Nephron progenitor cell (in vitro differentiated cells): ENCODE data around the gene GSC2.

ENCODE experiments used
- DNase-seq: peaks from one replicate; pipeline ENCODE4 v3.0.0; 2021
- H3K27ac Mint-ChIP-seq: 2 replicates; pipeline ENCODE4 v1.8.0; 2021; ENCODE audit warnings: mild to moderate bottlenecking, moderate library complexity, mixed read lengths
- H3K27me3 Mint-ChIP-seq: 2 replicates; pipeline ENCODE4 v1.8.0; 2021; ENCODE audit warnings: mild to moderate bottlenecking, low read depth, mixed read lengths; ENCODE audit not compliant: poor library complexity
- H3K36me3 Mint-ChIP-seq: 2 replicates; pipeline ENCODE4 v1.8.0; 2021; ENCODE audit warnings: low read depth, mixed read lengths
- H3K4me1 Mint-ChIP-seq: 2 replicates; pipeline ENCODE4 v1.8.0; 2021; ENCODE audit warnings: mixed read lengths
- H3K4me3 Mint-ChIP-seq: 2 replicates; pipeline ENCODE4 v1.8.0; 2021; ENCODE audit warnings: mild to moderate bottlenecking, moderate library complexity, mixed read lengths
- H3K9me3 Mint-ChIP-seq: 2 replicates; pipeline ENCODE4 v1.8.0; 2021; ENCODE audit warnings: mild to moderate bottlenecking, moderate library complexity, mixed read lengths
- CTCF ChIP-seq: fragments of 200-600 bp; sonication (generic); IDR thresholded peaks from 2 replicates; pipeline ENCODE4 v1.5.0; 2021; ENCODE audit warnings: antibody characterized with exemption

Gene GSC2

DNA sequence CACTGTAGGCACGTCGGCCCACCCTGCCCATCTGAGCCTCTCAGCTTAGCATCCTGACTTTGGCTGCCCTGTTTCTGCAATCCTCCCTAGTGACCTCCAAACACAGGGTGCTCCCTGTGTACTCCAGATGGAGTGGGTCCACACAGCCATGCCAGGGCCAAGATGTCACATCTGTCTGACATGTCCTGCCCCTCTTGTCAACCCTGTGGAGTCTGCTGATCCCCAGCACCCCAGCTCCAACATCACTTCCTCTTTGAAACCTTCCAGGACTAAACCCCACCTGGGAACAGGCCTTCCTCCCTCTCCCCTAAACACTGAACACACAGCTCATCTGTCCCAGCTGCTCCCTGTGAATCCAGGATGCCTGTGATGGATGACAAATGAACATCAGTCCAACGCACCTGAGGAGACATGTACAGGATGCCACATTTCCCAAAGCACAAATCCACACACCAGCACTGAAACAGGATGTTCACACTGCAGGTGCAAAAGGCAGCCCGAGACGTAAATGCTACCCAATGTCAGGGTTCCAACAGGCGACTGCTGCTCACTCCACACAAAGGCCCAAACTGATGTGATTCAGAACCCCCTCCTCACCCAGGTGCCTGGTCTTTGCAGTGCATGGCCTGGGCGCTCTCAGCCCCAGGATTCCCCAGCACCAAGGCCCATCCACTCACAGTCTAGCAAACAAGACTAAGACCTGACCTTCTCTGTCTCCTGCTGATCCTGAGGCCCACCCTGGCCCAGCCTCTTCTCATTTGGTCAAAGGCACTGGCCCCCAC, 21.0 kb downstream of the GSC2 start:
- Mint-ChIP-seq H3K36me3 (peaks cover 4% of the 10 kb centered on the region), H3K4me1 (no peaks in the 10 kb centered on the region), H3K27me3 (peaks cover 30% of the 10 kb centered on the region), H3K27ac (no peak overlapping the region), H3K4me3 (no peak overlapping the region), H3K9me3 (no peaks in the 10 kb centered on the region)
- DNase-seq = no peak
- TF ChIP-seq CTCF = no peak

DNA sequence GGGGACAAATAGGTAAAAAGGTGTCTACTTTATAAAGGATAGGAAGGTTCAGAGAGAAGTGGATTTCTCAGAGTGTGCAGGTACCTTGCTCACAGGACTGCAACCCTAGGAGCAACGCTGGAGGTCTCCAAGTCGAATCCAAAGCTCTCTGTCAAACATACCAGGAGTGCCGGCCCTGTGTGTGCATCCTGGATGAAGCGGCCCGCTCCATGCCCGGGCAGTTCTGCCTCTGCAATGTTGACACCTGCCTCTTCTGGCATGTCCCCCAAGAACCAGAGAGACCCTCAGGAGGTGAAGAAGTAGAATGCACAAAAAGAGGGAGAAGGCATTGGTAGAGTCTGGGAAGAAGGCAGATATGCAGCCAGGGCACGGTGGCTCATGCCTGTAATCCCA, 22.1 kb downstream of the GSC2 start:
- H3K9me3 Mint-ChIP-seq = no peaks in the 10 kb centered on the region
- H3K27ac Mint-ChIP-seq = no peak overlapping the region
- DNase-seq = no peak
- no peak for TF ChIP-seq CTCF
- peaks cover 34% of the 10 kb centered on the region for H3K27me3 Mint-ChIP-seq
- H3K4me3 Mint-ChIP-seq = no peak overlapping the region
- peaks cover 4% of the 10 kb centered on the region for H3K4me1 Mint-ChIP-seq
- H3K36me3 Mint-ChIP-seq = peaks cover 4% of the 10 kb centered on the region

DNA sequence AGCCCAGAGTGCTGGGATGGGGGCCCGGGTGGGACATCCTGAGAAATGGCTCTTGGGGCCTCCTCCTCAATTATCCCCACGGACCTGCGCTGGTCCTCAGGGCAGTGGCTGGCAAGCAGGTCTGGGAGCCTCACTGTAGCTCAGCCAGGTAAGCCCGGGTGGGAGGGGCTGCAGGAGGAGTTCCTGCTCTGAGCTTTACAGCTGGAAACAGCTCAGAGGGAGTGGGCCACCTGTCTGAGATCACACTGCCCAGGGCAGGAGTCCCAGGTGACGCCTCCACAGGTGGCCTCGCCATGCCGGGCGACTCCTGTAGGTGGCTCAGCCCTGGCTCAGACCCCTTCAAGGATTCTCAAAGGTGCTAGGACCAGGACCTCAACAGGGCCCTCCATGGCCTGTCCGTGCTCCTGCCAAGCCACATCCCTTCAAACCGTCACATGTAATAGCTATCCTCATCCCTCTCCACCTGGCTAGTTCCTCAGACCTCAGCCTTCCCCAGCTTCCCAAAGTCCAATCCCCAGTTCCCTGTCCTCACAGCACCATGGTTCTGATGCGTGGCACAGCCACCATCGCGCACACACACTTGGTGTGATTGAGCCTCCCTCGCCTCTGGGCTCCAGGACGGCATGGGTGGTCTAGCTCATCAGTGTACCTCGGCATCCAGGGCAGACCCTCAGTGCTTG, 22.6 kb downstream of the GSC2 start:
- Mint-ChIP-seq H3K27me3 (peaks cover 34% of the 10 kb centered on the region), H3K4me1 (peaks cover 9% of the 10 kb centered on the region), H3K27ac (no peak overlapping the region), H3K9me3 (no peaks in the 10 kb centered on the region), H3K4me3 (no peak overlapping the region), H3K36me3 (peaks cover 4% of the 10 kb centered on the region)
- no peak for TF ChIP-seq CTCF
- DNase-seq = no peak

GRCh38 chr22:19126309-19127273, 23.5 kb downstream of the GSC2 start:
- Mint-ChIP-seq H3K4me3 (no peak overlapping the region), H3K36me3 (peaks cover 2% of the 10 kb centered on the region), H3K4me1 (peaks cover 9% of the 10 kb centered on the region), H3K9me3 (no peaks in the 10 kb centered on the region), H3K27ac (no peak overlapping the region), H3K27me3 (peaks cover 34% of the 10 kb centered on the region)
- no peak for TF ChIP-seq CTCF
- no peak for DNase-seq

DNA sequence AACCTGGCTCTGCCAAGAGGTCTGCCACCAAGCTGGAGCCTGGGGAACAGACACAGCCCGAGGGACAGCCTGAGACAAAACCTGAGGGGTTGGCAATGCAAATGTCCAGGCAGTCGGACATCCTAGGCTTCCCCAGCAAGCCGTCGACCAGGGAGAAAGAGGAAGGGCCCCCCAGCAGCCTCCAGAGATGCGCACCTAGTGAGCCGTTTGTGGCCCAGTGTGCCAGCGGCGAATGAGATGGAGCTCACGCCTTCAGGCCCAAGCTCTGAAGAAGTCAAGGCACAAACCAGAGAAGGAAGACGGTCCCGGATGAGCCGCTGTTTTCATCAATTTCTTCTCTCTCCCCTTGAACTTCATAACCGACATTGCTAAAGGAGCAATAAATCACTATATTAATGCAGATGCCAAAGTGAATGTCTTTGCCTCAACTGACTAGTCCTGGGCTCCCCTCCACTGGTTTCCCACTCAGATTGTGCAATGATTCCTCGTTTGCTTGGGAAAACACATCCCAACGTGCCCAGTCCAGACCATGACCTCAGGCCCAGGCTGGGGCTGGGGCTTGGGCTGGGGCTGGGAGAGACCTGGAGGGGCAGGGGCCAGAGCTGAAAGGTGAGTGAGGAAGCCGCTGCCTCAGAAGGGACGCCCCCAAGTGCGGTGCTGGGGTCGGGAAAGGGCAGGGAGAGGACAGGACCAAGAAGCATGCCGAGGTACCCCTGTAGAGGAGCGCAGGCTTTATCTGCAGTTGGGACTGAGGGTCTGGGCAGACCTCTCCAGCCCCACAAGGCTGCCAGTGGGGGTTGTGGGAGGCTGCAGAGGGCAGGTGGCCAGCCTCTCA, 24.4 kb downstream of the GSC2 start:
- H3K27me3 Mint-ChIP-seq = peaks cover 32% of the 10 kb centered on the region
- no peak overlapping the region for H3K4me3 Mint-ChIP-seq
- H3K9me3 Mint-ChIP-seq = no peaks in the 10 kb centered on the region
- no peak overlapping the region for H3K27ac Mint-ChIP-seq
- TF ChIP-seq CTCF = no peak
- H3K4me1 Mint-ChIP-seq = peaks cover 18% of the 10 kb centered on the region
- no peak for DNase-seq
- no peaks in the 10 kb centered on the region for H3K36me3 Mint-ChIP-seq
